B cell (primary cell): Measurements from ENCODE around the gene ARHGAP26.

Experiments
- EZH2 ChIP-seq: IDR thresholded peaks from 2 replicates; pipeline ENCODE4 v1.6.1; 2012; ENCODE audit warnings: borderline replicate concordance, low read depth, mild to moderate bottlenecking, moderate library complexity, low read length; ENCODE audit not compliant: insufficient read depth, poor library complexity, severe bottlenecking
- TF ChIP-seq, protein P1 (sequence below): fragments of 200-600 bp; IDR thresholded peaks from one replicate; pipeline ENCODE4 v1.8.0; 2022; ENCODE audit warnings: antibody characterized with exemption, mild to moderate bottlenecking

DNA sequence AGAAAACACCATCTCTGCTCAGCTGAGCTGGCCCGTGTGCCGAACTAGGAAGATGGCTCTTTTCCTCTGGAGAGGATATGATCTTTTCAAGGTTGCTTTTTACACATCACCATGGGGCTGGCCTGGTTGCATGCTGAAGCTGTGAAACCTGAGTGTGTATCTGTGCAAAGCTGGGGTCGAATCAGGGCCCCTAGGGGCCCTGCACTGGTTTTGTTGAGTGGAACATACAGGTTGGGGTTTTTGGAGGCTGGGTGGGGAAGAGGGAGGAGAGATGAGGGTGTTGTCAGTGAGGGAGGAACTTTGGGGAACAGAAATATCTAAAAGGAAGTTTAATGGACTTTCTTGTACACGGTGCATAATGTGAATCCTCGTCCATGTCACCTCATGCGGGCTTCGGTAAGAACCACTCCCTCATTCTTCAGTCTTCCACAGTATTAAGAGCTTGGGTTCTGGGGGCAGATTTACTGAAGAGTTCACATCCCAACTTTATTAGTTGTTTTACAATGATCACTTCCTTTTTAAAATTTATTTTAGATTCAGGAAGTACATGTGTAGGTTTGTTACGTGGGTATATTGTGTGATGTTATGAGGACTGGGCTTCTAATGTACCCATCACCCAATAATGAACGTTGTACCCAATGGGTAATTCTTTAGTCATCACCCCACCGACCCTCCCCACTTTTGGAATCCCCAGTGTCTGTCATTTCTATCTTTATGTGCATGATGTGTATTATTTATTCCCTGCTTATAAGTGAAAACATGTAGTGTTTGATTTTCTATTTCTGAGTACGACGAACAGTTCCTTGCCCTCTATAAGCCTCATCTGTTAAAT lies 395.1 kb downstream of the ARHGAP26 start:
- no peak for TF ChIP-seq EZH2
- TF ChIP-seq, protein P1, sequence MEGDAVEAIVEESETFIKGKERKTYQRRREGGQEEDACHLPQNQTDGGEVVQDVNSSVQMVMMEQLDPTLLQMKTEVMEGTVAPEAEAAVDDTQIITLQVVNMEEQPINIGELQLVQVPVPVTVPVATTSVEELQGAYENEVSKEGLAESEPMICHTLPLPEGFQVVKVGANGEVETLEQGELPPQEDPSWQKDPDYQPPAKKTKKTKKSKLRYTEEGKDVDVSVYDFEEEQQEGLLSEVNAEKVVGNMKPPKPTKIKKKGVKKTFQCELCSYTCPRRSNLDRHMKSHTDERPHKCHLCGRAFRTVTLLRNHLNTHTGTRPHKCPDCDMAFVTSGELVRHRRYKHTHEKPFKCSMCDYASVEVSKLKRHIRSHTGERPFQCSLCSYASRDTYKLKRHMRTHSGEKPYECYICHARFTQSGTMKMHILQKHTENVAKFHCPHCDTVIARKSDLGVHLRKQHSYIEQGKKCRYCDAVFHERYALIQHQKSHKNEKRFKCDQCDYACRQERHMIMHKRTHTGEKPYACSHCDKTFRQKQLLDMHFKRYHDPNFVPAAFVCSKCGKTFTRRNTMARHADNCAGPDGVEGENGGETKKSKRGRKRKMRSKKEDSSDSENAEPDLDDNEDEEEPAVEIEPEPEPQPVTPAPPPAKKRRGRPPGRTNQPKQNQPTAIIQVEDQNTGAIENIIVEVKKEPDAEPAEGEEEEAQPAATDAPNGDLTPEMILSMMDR = no peak
